Activated CD4-positive, alpha-beta T cell treated with anti-CD3 and anti-CD28 coated beads for 36 hours (primary cell): ENCODE results near the gene NEGR1. TPM values are rescaled to one million over a fixed set of nuclear protein-coding genes. Genes with fewer than 3 reads are reported as not detected.

ENCODE experiments used
- ATAC-seq: fragments of 200-7000 bp; cut with Tn5 transposase; one replicate; pipeline ENCODE4 v1.10.0; 2021; ENCODE audit warnings: mild to moderate bottlenecking, moderate library complexity
- CTCF ChIA-PET: fragments of 350-600 bp; sonication (Branson Sonifier 250); formaldehyde crosslinking; loops from one replicate; lab custom pipeline; 2021; ENCODE audit warnings: antibody characterized with exemption; lab: Charles Lee
- POLR2A ChIA-PET: fragments of 350-600 bp; sonication (Branson Sonifier 250); formaldehyde crosslinking; loops from one replicate; lab custom pipeline; 2021; ENCODE audit warnings: antibody characterized with exemption, inconsistent platforms; lab: Charles Lee
- DNase-seq: peaks from one replicate; pipeline ENCODE4 v3.0.0-alpha.2; 2020
- H3K27ac Mint-ChIP-seq: one replicate; pipeline ENCODE4 v1.8.0; 2021; ENCODE audit warnings: mixed read lengths
- H3K27me3 Mint-ChIP-seq: one replicate; pipeline ENCODE4 v1.8.0; 2021; ENCODE audit warnings: mixed read lengths
- H3K36me3 Mint-ChIP-seq: one replicate; pipeline ENCODE4 v1.8.0; 2021; ENCODE audit warnings: low read depth, mixed read lengths
- H3K4me1 Mint-ChIP-seq: one replicate; pipeline ENCODE4 v1.8.0; 2021; ENCODE audit warnings: mixed read lengths
- H3K4me3 Mint-ChIP-seq: one replicate; pipeline ENCODE4 v1.8.0; 2021; ENCODE audit warnings: mild to moderate bottlenecking, moderate library complexity, mixed read lengths
- H3K9me3 Mint-ChIP-seq: one replicate; pipeline ENCODE4 v1.8.0; 2021; ENCODE audit warnings: low read depth, mixed read lengths
- intact Hi-C, 2 experiments: fragments of 100-400 bp; cut with DNase I in 1 of 2; cut with micrococcal nuclease in 1 of 2; formaldehyde crosslinking; loops; one replicate each; pipeline versions ENCODE4 v1.14.2 to v1.15.1; 2022 to 2024; cut with DNase I, micrococcal nuclease
- total RNA-seq, 2 experiments: library from RNA; stranded (reverse); gene quantifications; one replicate each; pipeline ENCODE4 v1.2.3, GENCODE V29; 2021

NEGR1 gene
- total RNA-seq, 2 experiments from 2014 or later = not detected

GRCh38 chr1:72115290-72115689 is 167.0 kb downstream of the NEGR1 start:
- DNase-seq (no peak), ATAC-seq (no peak)
- no peaks in the 10 kb centered on the region for H3K9me3 Mint-ChIP-seq
- ChIA-PET CTCF (no interaction called here), POLR2A (no interaction called here)
- no peak overlapping the region for H3K4me3 Mint-ChIP-seq
- no peak overlapping the region for H3K27ac Mint-ChIP-seq
- no peaks in the 10 kb centered on the region for H3K4me1 Mint-ChIP-seq
- H3K27me3 Mint-ChIP-seq = no peaks in the 10 kb centered on the region
- no peaks in the 10 kb centered on the region for H3K36me3 Mint-ChIP-seq
- intact Hi-C loops = no loop called here

- intact Hi-C loops = no loop called here
- H3K36me3 Mint-ChIP-seq = no peaks in the 10 kb centered on the region
- DNase-seq (no peak), ATAC-seq (no peak)
- ChIA-PET POLR2A (no interaction called here), CTCF (no interaction called here)
- H3K9me3 Mint-ChIP-seq = no peaks in the 10 kb centered on the region
- no peaks in the 10 kb centered on the region for H3K27me3 Mint-ChIP-seq
- H3K4me1 Mint-ChIP-seq = no peaks in the 10 kb centered on the region
- no peak overlapping the region for H3K4me3 Mint-ChIP-seq
- no peak overlapping the region for H3K27ac Mint-ChIP-seq
These were observed 170.7 kb downstream of the NEGR1 start for GRCh38 chr1:72111662-72112061.

GRCh38 chr1:72109916-72110315 is 172.4 kb downstream of the NEGR1 start:
- Mint-ChIP-seq H3K4me1 (no peaks in the 10 kb centered on the region), H3K27ac (no peak overlapping the region), H3K9me3 (no peaks in the 10 kb centered on the region), H3K27me3 (no peaks in the 10 kb centered on the region), H3K36me3 (no peaks in the 10 kb centered on the region), H3K4me3 (no peak overlapping the region)
- ChIA-PET POLR2A (no interaction called here), CTCF (no interaction called here)
- ATAC-seq (no peak), DNase-seq (no peak)
- intact Hi-C loops = no loop called here

- no peaks in the 10 kb centered on the region for H3K9me3 Mint-ChIP-seq
- no peak overlapping the region for H3K4me3 Mint-ChIP-seq
- ATAC-seq (no peak), DNase-seq (no peak)
- H3K36me3 Mint-ChIP-seq = no peaks in the 10 kb centered on the region
- POLR2A ChIA-PET = no interaction called here
- H3K27me3 Mint-ChIP-seq = no peaks in the 10 kb centered on the region
- H3K27ac Mint-ChIP-seq = no peak overlapping the region
- H3K4me1 Mint-ChIP-seq = no peaks in the 10 kb centered on the region
- intact Hi-C loops = no loop called here
- CTCF ChIA-PET = no interaction called here
These were observed 177.1 kb downstream of the NEGR1 start for GRCh38 chr1:72105201-72105600.

GRCh38 chr1:72101840-72102632 is 180.3 kb downstream of the NEGR1 start:
- H3K9me3 Mint-ChIP-seq = no peaks in the 10 kb centered on the region
- H3K36me3 Mint-ChIP-seq = no peaks in the 10 kb centered on the region
- no peak for DNase-seq
- H3K4me3 Mint-ChIP-seq = no peak overlapping the region
- intact Hi-C loops = no loop called here
- no peak overlapping the region for H3K27ac Mint-ChIP-seq
- no peak for ATAC-seq
- ChIA-PET CTCF (no interaction called here), POLR2A (no interaction called here)
- H3K27me3 Mint-ChIP-seq = no peaks in the 10 kb centered on the region
- no peaks in the 10 kb centered on the region for H3K4me1 Mint-ChIP-seq

- Mint-ChIP-seq H3K4me3 (no peak overlapping the region), H3K27ac (no peak overlapping the region), H3K4me1 (no peaks in the 10 kb centered on the region), H3K27me3 (no peaks in the 10 kb centered on the region), H3K9me3 (no peaks in the 10 kb centered on the region), H3K36me3 (no peaks in the 10 kb centered on the region)
- intact Hi-C loops = no loop called here
- ATAC-seq (no peak), DNase-seq (no peak)
- POLR2A ChIA-PET = no interaction called here
- CTCF ChIA-PET = no interaction called here
These were observed 181.6 kb downstream of the NEGR1 start for GRCh38 chr1:72100771-72101170.

- no peak overlapping the region for H3K4me3 Mint-ChIP-seq
- POLR2A ChIA-PET = no interaction called here
- no peak for ATAC-seq
These were observed 184.3 kb downstream of the NEGR1 start for GRCh38 chr1:72097851-72098570.

GRCh38 chr1:72094209-72094608 is 188.1 kb downstream of the NEGR1 start:
- Mint-ChIP-seq H3K4me3 (no peak overlapping the region), H3K36me3 (no peaks in the 10 kb centered on the region), H3K4me1 (no peaks in the 10 kb centered on the region), H3K27ac (no peak overlapping the region), H3K9me3 (no peaks in the 10 kb centered on the region), H3K27me3 (no peaks in the 10 kb centered on the region)
- ATAC-seq = no peak
- intact Hi-C loops = no loop called here
- POLR2A ChIA-PET = no interaction called here
- no peak for DNase-seq
- CTCF ChIA-PET = no interaction called here

More at GRCh38 chr1:72097851-72098570, 184.3 kb downstream of the NEGR1 start:
- no peak for DNase-seq
- H3K36me3 Mint-ChIP-seq = no peaks in the 10 kb centered on the region
- intact Hi-C loops = no loop called here
- no peaks in the 10 kb centered on the region for H3K27me3 Mint-ChIP-seq
- H3K4me1 Mint-ChIP-seq = no peaks in the 10 kb centered on the region
- CTCF ChIA-PET = interaction anchor here (0.5 kb wide), 1 partner anchor 769 kb away, joined by 3 read pairs; no protein-coding TSS in a partner anchor
- H3K9me3 Mint-ChIP-seq = no peaks in the 10 kb centered on the region
- H3K27ac Mint-ChIP-seq = no peak overlapping the region

GRCh38 chr1:72086394-72086793 is 195.9 kb downstream of the NEGR1 start:
- no peaks in the 10 kb centered on the region for H3K4me1 Mint-ChIP-seq
- CTCF ChIA-PET = no interaction called here

GRCh38 chr1:72075425-72075824 is 206.9 kb downstream of the NEGR1 start:
- DNase-seq (no peak), ATAC-seq (no peak)
- ChIA-PET POLR2A (interaction anchor here (0.5 kb wide), 1 partner anchor 948 kb away, joined by 3 read pairs; no protein-coding TSS in a partner anchor), CTCF (no interaction called here)
- Mint-ChIP-seq H3K4me1 (no peaks in the 10 kb centered on the region), H3K4me3 (no peak overlapping the region), H3K9me3 (no peaks in the 10 kb centered on the region), H3K27me3 (no peaks in the 10 kb centered on the region), H3K36me3 (no peaks in the 10 kb centered on the region), H3K27ac (no peak overlapping the region)
- intact Hi-C loops = no loop called here

More at GRCh38 chr1:72086394-72086793, 195.9 kb downstream of the NEGR1 start:
- Mint-ChIP-seq H3K4me3 (no peak overlapping the region), H3K9me3 (no peaks in the 10 kb centered on the region), H3K36me3 (no peaks in the 10 kb centered on the region), H3K27ac (no peak overlapping the region), H3K27me3 (no peaks in the 10 kb centered on the region)
- ATAC-seq = no peak
- no peak for DNase-seq
- intact Hi-C loops = no loop called here
- POLR2A ChIA-PET = no interaction called here

GRCh38 chr1:72066431-72066830 is 215.9 kb downstream of the NEGR1 start:
- Mint-ChIP-seq H3K36me3 (no peaks in the 10 kb centered on the region), H3K9me3 (no peaks in the 10 kb centered on the region), H3K27ac (no peak overlapping the region), H3K4me1 (no peaks in the 10 kb centered on the region), H3K27me3 (no peaks in the 10 kb centered on the region), H3K4me3 (no peak overlapping the region)
- ATAC-seq = no peak
- ChIA-PET CTCF (no interaction called here), POLR2A (no interaction called here)
- DNase-seq = no peak
- intact Hi-C loops = no loop called here
